ENCODE measurements around the gene FRS2. TPM values are rescaled to one million over a fixed set of nuclear protein-coding genes. Genes with fewer than 3 reads are reported as not detected.

FRS2 gene
- total and polyA plus RNA-seq, 10 of the 15 experiments (the other 5 are each of a cell fraction or from before 2014, with no cell fraction given), result 1.1 to 13.1 (median 5.9) TPM

DNA sequence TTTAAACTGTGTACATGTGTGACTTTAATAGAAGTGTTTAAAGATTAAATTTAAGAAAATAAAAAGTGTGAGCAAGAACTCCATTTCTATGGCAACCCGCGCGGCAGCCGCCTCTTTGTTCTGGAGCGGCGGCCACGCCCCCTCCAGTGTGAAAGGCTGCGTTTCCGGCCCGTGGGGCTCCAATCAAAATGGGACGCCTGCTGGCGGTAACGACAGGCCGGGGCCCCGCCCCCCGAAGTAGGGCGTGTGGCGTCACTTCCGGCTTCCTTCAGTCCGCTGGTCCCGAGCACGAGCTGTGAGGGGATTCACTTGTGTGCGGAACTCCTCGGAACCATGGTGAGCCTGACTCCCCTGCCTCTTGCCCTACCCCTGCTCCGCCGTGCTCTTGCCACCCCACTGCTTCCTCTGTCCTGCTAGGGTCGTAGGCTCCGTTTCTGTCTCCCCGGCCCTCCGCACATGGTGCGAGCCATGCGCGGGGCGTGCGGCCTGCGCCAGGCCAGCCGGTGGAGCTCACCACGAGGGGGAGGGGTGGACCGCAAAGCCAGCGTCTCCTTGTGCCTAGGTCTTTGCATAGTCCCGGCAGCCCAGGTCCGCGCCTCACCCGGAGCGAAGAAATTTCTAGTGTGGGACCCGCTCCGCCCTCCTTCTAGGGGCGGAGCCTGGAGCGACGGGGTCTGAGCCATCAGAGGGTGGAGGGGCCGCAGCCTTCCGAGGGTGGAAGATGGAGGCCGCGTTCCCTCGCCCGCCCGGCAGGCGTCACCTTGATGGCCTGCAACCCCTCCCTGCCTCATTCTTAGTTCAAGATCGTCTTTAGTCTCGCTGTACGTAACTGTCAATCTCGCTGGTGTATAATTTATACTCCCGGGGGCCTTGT lies 115.2 kb downstream of the FRS2 start, which contains the start of gene CCT2:
TSS of gene CCT2 (plus strand) at position 271 of the 874 bp plus-strand sequence. CDS start at position 334, 63 bp downstream.
- H3K4me2 ChIP-seq (ENCODE audit: control insufficient read depth, insufficient read depth), result peak within 1 kb of the TSS; percentile 69
- H3K9me3 ChIP-seq (replicated peaks; ENCODE audit: control insufficient read depth, insufficient read depth, low read length), result no peaks in the 10 kb centered on the region
- peak within 1 kb of the TSS; percentile 96 for H2AFZ ChIP-seq (ENCODE audit: control insufficient read depth, low read depth, low read length)
- SMC1A ChIA-PET (ENCODE audit: uncharacterized antibody, unreplicated experiment), result no interaction called here
- H3K9ac ChIP-seq (ENCODE audit: control insufficient read depth, insufficient read depth, low read length), result peak within 1 kb of the TSS; percentile 99
- H3K4me3 ChIP-seq, result peak within 1 kb of the TSS; percentile 99
- POLR2A ChIA-PET, result interaction anchor here (0.5 to 1.4 kb wide), 4 partner anchors 226 to 1053 kb away, joined by 3 to 4 read pairs (median 3); no protein-coding TSS in a partner anchor
- peak; percentile 95 for ATAC-seq
- CTCF ChIA-PET, result interaction anchor here (1.1 to 2.8 kb wide), 6 partner anchors 15 to 327 kb away, joined by 3 to 9 read pairs (median 5); partner anchors contain the start of gene FRS2
- DNase-seq (ENCODE audit: low read depth, low spot score), result peak; percentile 74
- H3K27ac ChIP-seq (ENCODE audit: control insufficient read depth, insufficient read depth), result peak within 1 kb of the TSS; percentile 98
- in situ Hi-C loops (cut with MboI) (no loop called here), intact Hi-C loops (cut with micrococcal nuclease; ENCODE audit: unreplicated experiment) (loop anchor here (5.0 kb wide), 1 partner anchor 228 kb away; the partner anchor contains the start of gene YEATS4)
- FAIRE-seq, result peak; percentile 87
- peaks cover 27% of the 10 kb centered on the region for H3K79me2 ChIP-seq (ENCODE audit: control insufficient read depth, insufficient read depth, low read length)
- BruUV-seq (replicated peaks), result TSS peak; percentile 91
- under 1% methylated on average over 63 of the region's 63 CpGs for WGBS (ENCODE audit: insufficient coverage, insufficient replicate concordance, low lambda C conversion rate, missing lambda C conversion rate)
- no peaks in the 10 kb centered on the region for H3K27me3 ChIP-seq (replicated peaks in 1 of 2; ENCODE audit: control insufficient read depth in 2 of 2, insufficient read depth in 2 of 2, low read length in 1 of 2)
- peaks cover 5 to 20% of the 10 kb centered on the region in 2 experiments for H3K36me3 ChIP-seq (ENCODE audit: control insufficient read depth in 2 of 2, insufficient read depth in 2 of 2, low read length in 1 of 2)
- RAD21 ChIA-PET (ENCODE audit: unreplicated experiment), result interaction anchor here (1.0 to 1.5 kb wide), 3 partner anchors 15 to 227 kb away, joined by 3 to 5 read pairs (median 4); no protein-coding TSS in a partner anchor
- no peaks in the 10 kb centered on the region for H4K20me1 ChIP-seq (ENCODE audit: control insufficient read depth, insufficient read depth)
- H3K4me1 ChIP-seq (ENCODE audit: control insufficient read depth, insufficient read depth, low read length), result peaks cover 4% of the 10 kb centered on the region; the same call in 1 of the 2 replicates
- peak; percentile 94 for TF ChIP-seq HDGF (IDR thresholded peaks at IDR 0.05)
- peak; percentile 98 for TF ChIP-seq MXI1 (IDR thresholded peaks at IDR 0.05; ENCODE audit: low read depth, low read length)
- peak; percentile 89 for TF ChIP-seq CREM (IDR thresholded peaks at IDR 0.05; ENCODE audit: low read depth)
- TF ChIP-seq, protein P1, sequence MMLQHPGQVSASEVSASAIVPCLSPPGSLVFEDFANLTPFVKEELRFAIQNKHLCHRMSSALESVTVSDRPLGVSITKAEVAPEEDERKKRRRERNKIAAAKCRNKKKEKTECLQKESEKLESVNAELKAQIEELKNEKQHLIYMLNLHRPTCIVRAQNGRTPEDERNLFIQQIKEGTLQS (IDR thresholded peaks at IDR 0.05; ENCODE audit: borderline replicate concordance, extremely low read depth, low read depth, low read length), result no peak
- TF ChIP-seq NFIC (IDR thresholded peaks at IDR 0.05; ENCODE audit: low read depth, low read length), result no peak
- no peak for TF ChIP-seq KDM1A (IDR thresholded peaks at IDR 0.05; ENCODE audit: borderline replicate concordance)
- peak; percentile 82 for TF ChIP-seq GATAD2B (conservative IDR thresholded peaks at IDR 0.05; ENCODE audit: low read depth)
- 0 out of 2 replicates have a peak, but pooled peaks have one; percentile 54 for TF ChIP-seq TCF3 (IDR thresholded peaks at IDR 0.05; ENCODE audit: borderline replicate concordance, insufficient read depth, low read depth, low read length)
- peak; percentile 32; the same call in 1 of the 2 replicates for TF ChIP-seq PAX5 (IDR thresholded peaks at IDR 0.05; ENCODE audit: borderline replicate concordance, low read depth, low read length)
- peak; percentile 58; the same call in 1 of the 2 replicates for TF ChIP-seq E2F4 (IDR thresholded peaks at IDR 0.05; ENCODE audit: low read depth, low read length)
- peak; percentile 95 for TF ChIP-seq TAF1 (IDR thresholded peaks at IDR 0.05; ENCODE audit: borderline replicate concordance, low read depth, low read length)
- TF ChIP-seq NKRF (conservative IDR thresholded peaks at IDR 0.05), result peak; percentile 98
- no peak for TF ChIP-seq IRF4 (IDR thresholded peaks at IDR 0.05; ENCODE audit: low read depth, low read length)
- peak; percentile 78; the same call in 1 of the 3 replicates for TF ChIP-seq POU2F2 (IDR thresholded peaks at IDR 0.05; ENCODE audit: borderline replicate concordance, low read depth, low read length)
- peak; percentile 78; the same call in 1 of the 2 replicates for TF ChIP-seq NFYB (IDR thresholded peaks at IDR 0.05; ENCODE audit: insufficient read depth, low read depth, low read length)
- TF ChIP-seq IKZF2 (IDR thresholded peaks at IDR 0.05), result no peak; a peak in 1 of 4 replicates
- TF ChIP-seq SRF (IDR thresholded peaks at IDR 0.05; ENCODE audit: low read depth in 2 of 2, low read length in 2 of 2), result peak; percentile 48 to 91
- peak; percentile 45 for TF ChIP-seq HCFC1 (IDR thresholded peaks at IDR 0.05; ENCODE audit: low read length)
- peak; percentile 97 for TF ChIP-seq NBN (IDR thresholded peaks at IDR 0.05)

All from GM12878 (cell line).